ENCODE data around the gene DLX3.

The DLX3 gene

DNA sequence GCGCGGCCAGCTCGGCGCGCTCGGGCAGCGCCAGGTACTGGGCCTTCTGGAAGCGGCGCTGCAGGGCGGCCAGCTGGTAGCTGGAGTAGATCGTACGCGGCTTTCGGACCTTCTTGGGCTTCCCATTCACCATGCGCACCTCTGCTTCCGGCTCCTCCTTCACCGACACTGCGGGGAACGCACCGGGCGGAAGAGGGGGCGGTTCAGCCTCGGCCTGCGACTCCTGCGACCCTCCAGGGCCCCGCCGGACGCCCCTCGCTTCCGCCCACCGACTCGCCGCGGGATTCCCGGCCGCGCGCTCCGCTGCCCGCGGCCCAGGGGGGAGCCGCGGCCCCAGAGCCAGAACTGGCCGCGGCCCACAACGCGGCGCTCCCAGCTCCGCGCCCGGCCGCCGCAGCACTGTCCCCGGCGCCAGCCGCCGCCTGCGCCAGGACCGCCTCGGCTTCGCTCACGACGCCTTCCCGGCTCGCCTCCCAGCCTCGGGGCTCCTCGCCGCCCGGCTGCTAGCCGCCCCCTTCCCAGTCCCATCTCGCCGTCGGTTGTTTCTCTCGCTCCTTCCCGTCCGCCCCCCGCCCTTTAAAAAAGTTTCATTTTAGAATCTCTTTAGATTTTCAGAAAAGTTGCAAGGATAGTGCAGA, 1.5 kb downstream of the DLX3 start:
- in situ Hi-C loops (cut with MboI; ENCODE audit: low sequenced_read_pairs, unreplicated experiment): no loop called here
- DNase-seq (ENCODE audit: low spot score): peak; percentile 42

DNA sequence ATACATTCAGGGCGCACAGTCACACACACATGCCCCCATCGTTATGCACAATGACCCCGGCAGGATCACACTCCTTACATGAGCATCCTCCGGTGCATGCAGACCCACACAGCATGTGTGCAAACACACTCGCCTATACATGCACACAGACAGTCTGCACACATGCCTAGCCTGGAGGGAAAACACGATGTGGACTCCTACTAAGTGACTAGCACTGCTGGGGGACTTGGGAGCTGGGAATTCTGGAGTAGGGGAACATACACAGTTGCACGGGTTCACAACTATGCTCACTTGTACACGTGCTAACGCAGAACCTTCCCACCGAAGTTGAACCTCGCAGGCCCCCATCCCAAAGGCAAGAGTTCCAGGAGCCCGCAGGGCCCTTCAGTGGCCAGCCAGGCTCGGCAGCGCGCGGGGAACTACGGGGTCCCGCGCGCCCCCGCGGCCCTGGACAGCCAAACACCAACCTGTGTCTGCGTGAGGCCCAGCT, 2.0 kb downstream of the DLX3 start:
- in situ Hi-C loops (cut with MboI; ENCODE audit: low sequenced_read_pairs, unreplicated experiment): no loop called here
- no peak for DNase-seq (ENCODE audit: low spot score)
- TF ChIP-seq, protein P1, sequence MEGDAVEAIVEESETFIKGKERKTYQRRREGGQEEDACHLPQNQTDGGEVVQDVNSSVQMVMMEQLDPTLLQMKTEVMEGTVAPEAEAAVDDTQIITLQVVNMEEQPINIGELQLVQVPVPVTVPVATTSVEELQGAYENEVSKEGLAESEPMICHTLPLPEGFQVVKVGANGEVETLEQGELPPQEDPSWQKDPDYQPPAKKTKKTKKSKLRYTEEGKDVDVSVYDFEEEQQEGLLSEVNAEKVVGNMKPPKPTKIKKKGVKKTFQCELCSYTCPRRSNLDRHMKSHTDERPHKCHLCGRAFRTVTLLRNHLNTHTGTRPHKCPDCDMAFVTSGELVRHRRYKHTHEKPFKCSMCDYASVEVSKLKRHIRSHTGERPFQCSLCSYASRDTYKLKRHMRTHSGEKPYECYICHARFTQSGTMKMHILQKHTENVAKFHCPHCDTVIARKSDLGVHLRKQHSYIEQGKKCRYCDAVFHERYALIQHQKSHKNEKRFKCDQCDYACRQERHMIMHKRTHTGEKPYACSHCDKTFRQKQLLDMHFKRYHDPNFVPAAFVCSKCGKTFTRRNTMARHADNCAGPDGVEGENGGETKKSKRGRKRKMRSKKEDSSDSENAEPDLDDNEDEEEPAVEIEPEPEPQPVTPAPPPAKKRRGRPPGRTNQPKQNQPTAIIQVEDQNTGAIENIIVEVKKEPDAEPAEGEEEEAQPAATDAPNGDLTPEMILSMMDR (IDR thresholded peaks at IDR 0.05; ENCODE audit: borderline replicate concordance, control extremely low read depth, extremely low read depth, insufficient read depth, missing control alignments): no peak

More for the DNA sequence above, 1.5 kb downstream of the DLX3 start:
- TF ChIP-seq, protein P1 (IDR thresholded peaks at IDR 0.05; ENCODE audit: borderline replicate concordance, control extremely low read depth, extremely low read depth, insufficient read depth, missing control alignments): no peak

DNA sequence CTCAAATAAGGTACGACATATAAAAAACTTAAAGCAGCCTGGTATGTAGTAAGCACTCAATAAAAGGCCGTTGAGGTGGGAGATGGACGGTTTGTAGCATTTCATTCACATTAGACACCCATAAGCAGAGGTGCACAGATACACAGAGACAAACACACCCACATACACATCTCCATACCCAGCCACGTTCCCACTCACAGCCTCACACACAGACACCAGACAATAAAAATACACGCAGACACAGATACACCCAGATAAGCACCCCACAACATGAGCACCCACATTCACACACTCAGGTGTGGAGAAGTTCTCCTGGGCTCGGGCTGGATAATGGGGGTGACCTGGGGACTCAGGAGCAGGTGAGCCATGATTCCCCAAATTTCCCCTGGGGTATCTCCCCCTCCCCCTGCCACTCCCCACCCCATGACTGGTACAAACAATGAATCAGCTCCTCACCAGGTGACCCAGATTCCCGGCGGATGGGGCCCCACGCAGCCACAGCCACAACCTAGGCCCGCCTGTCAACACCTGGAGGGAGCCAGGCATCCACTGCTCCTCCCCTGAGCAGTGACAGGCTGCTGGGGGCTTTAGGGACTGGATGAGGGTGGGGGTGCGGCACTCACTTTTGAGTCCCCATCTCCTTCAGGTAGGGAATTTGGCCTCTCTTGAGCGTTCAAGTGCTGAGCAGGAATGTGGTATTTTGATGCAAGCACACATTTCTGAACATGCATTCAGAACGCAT, 2.7 kb downstream of the DLX3 start:
- in situ Hi-C loops (cut with MboI; ENCODE audit: low sequenced_read_pairs, unreplicated experiment): no loop called here
- TF ChIP-seq, protein P1 (IDR thresholded peaks at IDR 0.05; ENCODE audit: borderline replicate concordance, control extremely low read depth, extremely low read depth, insufficient read depth, missing control alignments): no peak
- DNase-seq (ENCODE audit: low spot score): peak; percentile 12

DNA sequence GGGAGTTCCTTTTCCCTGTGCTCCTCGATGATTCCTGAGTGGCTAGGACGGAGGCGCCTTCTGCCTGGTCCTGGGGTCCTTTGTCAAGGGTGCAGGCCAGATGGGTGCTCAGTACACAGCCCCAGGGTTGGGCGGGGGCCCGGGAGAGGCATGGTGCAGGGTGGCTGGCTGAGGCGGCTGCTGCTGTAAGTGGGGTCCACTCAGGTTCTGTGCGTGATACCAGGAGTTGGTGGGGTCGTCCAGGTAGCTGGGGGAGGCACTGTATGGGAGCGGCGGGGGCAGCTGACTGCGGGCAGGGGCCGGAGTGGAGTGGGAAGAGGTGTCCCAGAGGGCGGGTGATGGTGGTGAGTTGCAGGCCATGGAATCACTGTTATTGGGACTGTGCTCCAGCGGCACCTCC, 3.6 kb downstream of the DLX3 start:
- in situ Hi-C loops (cut with MboI; ENCODE audit: low sequenced_read_pairs, unreplicated experiment): no loop called here
- TF ChIP-seq, protein P1 (IDR thresholded peaks at IDR 0.05; ENCODE audit: borderline replicate concordance, control extremely low read depth, extremely low read depth, insufficient read depth, missing control alignments): no peak
- no peak for DNase-seq (ENCODE audit: low spot score)

DNA sequence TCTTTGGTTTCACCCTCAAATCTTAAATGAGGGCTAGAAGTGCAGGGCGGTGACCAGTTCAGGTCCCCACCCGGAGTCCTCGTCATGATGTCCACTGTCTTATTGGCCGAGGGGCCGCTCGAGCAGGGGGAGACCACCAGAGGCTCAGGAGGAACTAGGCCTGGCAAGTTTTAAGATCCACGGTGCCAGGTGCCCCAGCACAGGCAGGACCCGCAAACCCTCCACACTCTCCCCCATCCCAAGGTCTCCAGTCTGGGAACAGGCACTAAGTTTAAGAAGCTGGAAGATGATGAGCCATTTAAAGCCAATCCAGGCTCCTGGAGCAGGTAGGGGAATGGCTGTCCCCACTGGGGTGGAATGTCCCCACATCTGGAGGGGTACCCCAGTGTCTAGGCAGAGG, 4.1 kb downstream of the DLX3 start:
- in situ Hi-C loops (cut with MboI; ENCODE audit: low sequenced_read_pairs, unreplicated experiment): no loop called here
- no peak for DNase-seq (ENCODE audit: low spot score)
- TF ChIP-seq, protein P1 (IDR thresholded peaks at IDR 0.05; ENCODE audit: borderline replicate concordance, control extremely low read depth, extremely low read depth, insufficient read depth, missing control alignments): no peak

DNA sequence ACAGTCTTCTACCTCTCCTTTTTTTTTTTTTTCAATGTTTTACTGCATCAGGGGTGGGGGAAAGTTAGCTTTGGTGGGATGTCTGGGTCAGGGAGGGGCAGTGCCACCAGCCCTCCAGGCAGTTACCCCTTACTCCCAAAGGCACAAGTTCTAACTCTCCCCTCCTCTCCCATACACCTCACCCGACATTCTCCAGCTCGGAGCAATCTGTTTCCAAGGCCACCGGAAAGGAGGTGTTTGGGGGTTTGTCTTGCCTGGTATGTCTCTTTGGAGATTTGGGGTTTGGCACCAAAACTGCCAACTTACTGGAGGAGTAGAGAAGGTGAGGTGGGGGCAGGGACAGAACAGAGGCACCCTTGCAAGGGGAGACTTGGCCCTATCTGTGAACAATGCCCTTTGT, 4.7 kb downstream of the DLX3 start:
- DNase-seq (ENCODE audit: low spot score): no peak
- in situ Hi-C loops (cut with MboI; ENCODE audit: low sequenced_read_pairs, unreplicated experiment): no loop called here
- TF ChIP-seq, protein P1 (IDR thresholded peaks at IDR 0.05; ENCODE audit: borderline replicate concordance, control extremely low read depth, extremely low read depth, insufficient read depth, missing control alignments): no peak

Measured in GM13976 (cell line).